K562 (cell line): ENCODE measurements around the gene RSPH3. TPM values are rescaled to one million over a fixed set of nuclear protein-coding genes. Genes with fewer than 3 reads are reported as not detected.

Experiments
- CC2D1A ChIP-seq: fragments of 450-650 bp; IDR thresholded peaks from 2 replicates; pipeline ENCODE4 v1.6.1; 2017; ENCODE audit warnings: mild to moderate bottlenecking
- CTBP1 ChIP-seq: fragments of 450-650 bp; IDR thresholded peaks from 2 replicates; pipeline ENCODE4 v1.6.1; 2016; ENCODE audit warnings: borderline replicate concordance
- DEAF1 ChIP-seq: fragments of 450-650 bp; formaldehyde crosslinking; IDR thresholded peaks from 2 replicates; pipeline ENCODE4 v1.4.0; 2020; ENCODE audit warnings: mild to moderate bottlenecking, moderate library complexity
- ELK3 ChIP-seq: fragments of 450-650 bp; formaldehyde crosslinking; IDR thresholded peaks from 2 replicates; pipeline ENCODE4 v1.4.0; 2020; ENCODE audit warnings: mild to moderate bottlenecking
- ETV5 ChIP-seq: sonication (generic); formaldehyde crosslinking; IDR thresholded peaks from 2 replicates; pipeline ENCODE4 v1.4.0; 2020; ENCODE audit warnings: low read depth, mild to moderate bottlenecking, missing genetic modification reagents
- NFE2 ChIP-seq: IDR thresholded peaks from 2 replicates; pipeline ENCODE4 v1.6.1; 2014; ENCODE audit warnings: antibody characterized with exemption, low read depth
- RAD21 ChIP-seq, 2 experiments: fragments of 250-450 bp in 1 of 2; fragments of 450-650 bp in 1 of 2; sonication (Bioruptor Pico) in 1 of 2; formaldehyde crosslinking in 1 of 2; IDR thresholded peaks in 1 of 2; conservative IDR thresholded peaks in 1 of 2; 2 replicates each; pipeline versions ENCODE4 v1.4.0 to v1.8.0; 2020 to 2022; ENCODE audit warnings: mild to moderate bottlenecking in 2 of 2, moderate library complexity in 1 of 2
- RERE ChIP-seq: sonication (generic); formaldehyde crosslinking; IDR thresholded peaks from 2 replicates; pipeline ENCODE4 v1.8.0; 2023; ENCODE audit warnings: missing genetic modification reagents, mild to moderate bottlenecking, borderline replicate concordance
- RHOXF2B ChIP-seq: fragments of 250-450 bp; sonication (Bioruptor Pico); conservative IDR thresholded peaks from 2 replicates; pipeline ENCODE4 v1.5.1; 2021
- RNF2 ChIP-seq: sonication (generic); IDR thresholded peaks from 2 replicates; pipeline ENCODE4 v1.6.1; 2016
- ZBTB17 ChIP-seq: fragments of 450-650 bp; formaldehyde crosslinking; IDR thresholded peaks from 2 replicates; pipeline ENCODE4 v1.4.0; 2020; ENCODE audit warnings: mild to moderate bottlenecking
- ZEB2 ChIP-seq: fragments of 450-650 bp; IDR thresholded peaks from 2 replicates; pipeline ENCODE4 v1.6.1; 2016
- ZNF395 ChIP-seq: fragments of 200-800 bp; sonication (Bioruptor generic); IDR thresholded peaks from 2 replicates; pipeline ENCODE4 v1.6.1; 2017; ENCODE audit warnings: missing genetic modification characterization, missing compliant biosample characterization
- ZNF431 ChIP-seq: sonication (generic); formaldehyde crosslinking; IDR thresholded peaks from 2 replicates; pipeline ENCODE4 v1.8.0; 2022; ENCODE audit warnings: mild to moderate bottlenecking, missing genetic modification reagents
- ZNF740 ChIP-seq, 3 experiments: fragments of 200-800 bp in 1 of 3; sonication (Bioruptor generic) in 1 of 3; sonication (generic) in 1 of 3; formaldehyde crosslinking in 1 of 3; IDR thresholded peaks; 2 replicates each; pipeline versions ENCODE4 v1.6.1 to v1.8.0; 2016 to 2022; ENCODE audit warnings: mild to moderate bottlenecking in 2 of 3, missing compliant biosample characterization in 2 of 3, missing genetic modification characterization in 2 of 3, missing genetic modification reagents in 1 of 3
- ZNF785 ChIP-seq: fragments of 250-450 bp; sonication (Bioruptor Pico); IDR thresholded peaks from 2 replicates; pipeline ENCODE4 v1.4.0; 2020; ENCODE audit warnings: mild to moderate bottlenecking
- polyA plus RNA-seq, 8 experiments: library from polyadenylated mRNA; depleted of rRNA in 4 of 8; stranded (reverse) in 5 of 8; unstranded in 3 of 8; fragments of >200 nt; fragmentation: Nextera tagmentation in 2 of 8; fragmentation: Illumina TruSeq in 1 of 8; extraction: Ambion mirVana in 2 of 8; extraction: Trizol in 1 of 8; gene quantifications; 2 replicates each; pipeline versions ENCODE4 v1.2.1 to v1.2.3, GENCODE V29; 2011 to 2014; ENCODE audit warnings: inconsistent platforms in 1 of 8, missing spikeins in 1 of 8
- total RNA-seq, 7 experiments: library from RNA; depleted of rRNA in 6 of 7; stranded (reverse); fragments of >200 nt in 6 of 7; fragmentation: Illumina TruSeq in 2 of 7; extraction: Trizol in 2 of 7; gene quantifications; 2 replicates each; pipeline versions ENCODE4 v1.2.1 to v1.2.3, GENCODE V29; 2011 to 2021; ENCODE audit warnings: low replicate concordance in 1 of 7

The RSPH3 gene
- total and polyA plus RNA-seq, 9 of the 15 experiments (the other 6 are each of a cell fraction or from before 2014, with no cell fraction given): 0.52 to 2.9 (median 1.5) TPM

GRCh38 chr6:159042003-159042825 lies 42.2 kb upstream of the RSPH3 start (continued):
- TF ChIP-seq RERE (CRISPR knock-in tag) (no peak), DEAF1 (peak; percentile 60), ZNF740 (CRISPR knock-in tag; IDR thresholded peaks at IDR 0.05) (no peak), ZNF740 (tag; IDR thresholded peaks at IDR 0.05) (no peak), ETV5 (CRISPR knock-in tag) (no peak), RAD21 (CRISPR knock-in tag; conservative IDR thresholded peaks at IDR 0.05 in 1 of 2, IDR thresholded peaks at IDR 0.05 in 1 of 2) (peak; percentile 76 to 87), ZNF431 (no peak), RNF2 (peak; percentile 64; the same call in 1 of the 2 replicates), NFE2 (peak; percentile 58), RHOXF2B (CRISPR knock-in tag) (no peak), CC2D1A (0 out of 2 replicates have a peak, but pooled peaks have one; percentile 16), ELK3 (CRISPR knock-in tag) (no peak), CTBP1 (peak; percentile 47; the same call in 1 of the 2 replicates), ZNF395 (0 out of 2 replicates have a peak, but pooled peaks have one; percentile 26), ZNF785 (CRISPR knock-in tag) (no peak), ZEB2 (0 out of 2 replicates have a peak, but pooled peaks have one; percentile 38), ZBTB17 (CRISPR knock-in tag) (no peak)
